Measurements from ENCODE around the gene SH3BP4. TPM values are rescaled to one million over a fixed set of nuclear protein-coding genes. Genes with fewer than 3 reads are reported as not detected.

The SH3BP4 gene
- total and polyA plus RNA-seq, 4 donors = 4.1 to 18.4 (median 12.2) TPM

DNA sequence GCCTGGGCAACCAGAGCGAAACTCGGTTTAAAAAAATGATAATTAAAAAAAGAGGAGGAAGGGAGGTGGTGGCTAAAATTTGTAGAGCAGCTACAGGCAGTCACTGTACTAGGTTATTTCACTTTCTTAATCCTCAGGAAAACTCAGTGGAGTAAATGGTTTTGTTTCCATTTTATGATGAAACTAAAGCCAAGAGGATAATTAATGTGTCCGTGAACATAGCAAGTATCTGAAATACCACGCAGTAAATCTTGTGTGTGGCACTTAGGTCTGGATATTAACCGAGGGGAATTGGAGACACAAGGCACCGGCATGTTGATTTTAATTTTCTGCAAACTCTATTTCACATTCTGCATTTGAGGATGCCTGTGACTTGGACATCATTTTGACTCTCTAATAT lies 14.5 kb downstream of the SH3BP4 start:
- Histone ChIP-seq H3K36me3 (ENCODE audit: control insufficient read depth in 4 of 4, insufficient read depth in 3 of 4, low read depth in 1 of 4, low read length in 3 of 4) (no peaks in the 10 kb centered on the region), H3K27ac (ENCODE audit: low read depth in 1 of 2, low read length in 2 of 2) (no peak overlapping the region), H3K27me3 (ENCODE audit: control insufficient read depth in 4 of 4, insufficient read depth in 4 of 4, low read length in 3 of 4) (no peaks in the 10 kb centered on the region), H3K4me1 (ENCODE audit: control insufficient read depth in 4 of 4, insufficient read depth in 4 of 4, low read length in 3 of 4) (peaks cover 0 to 6% (median 4%) of the 10 kb centered on the region in 4 donors), H3K9ac (ENCODE audit: low read depth in 1 of 2, low read length in 2 of 2) (no peak overlapping the region), H3K9me3 (ENCODE audit: control insufficient read depth in 4 of 4, low read length in 3 of 4) (no peaks in the 10 kb centered on the region), H3K4me3 (ENCODE audit: low read depth in 1 of 3, low read length in 3 of 3) (no peak overlapping the region)
- WGBS = 91% methylated on average over 6 of the region's 6 CpGs
- TF ChIP-seq SP1 (IDR thresholded peaks at IDR 0.05) = no peak
- no peak for TF ChIP-seq EGR1 (IDR thresholded peaks at IDR 0.05; ENCODE audit: low read depth in 2 of 2)
- TF ChIP-seq, protein P1, sequence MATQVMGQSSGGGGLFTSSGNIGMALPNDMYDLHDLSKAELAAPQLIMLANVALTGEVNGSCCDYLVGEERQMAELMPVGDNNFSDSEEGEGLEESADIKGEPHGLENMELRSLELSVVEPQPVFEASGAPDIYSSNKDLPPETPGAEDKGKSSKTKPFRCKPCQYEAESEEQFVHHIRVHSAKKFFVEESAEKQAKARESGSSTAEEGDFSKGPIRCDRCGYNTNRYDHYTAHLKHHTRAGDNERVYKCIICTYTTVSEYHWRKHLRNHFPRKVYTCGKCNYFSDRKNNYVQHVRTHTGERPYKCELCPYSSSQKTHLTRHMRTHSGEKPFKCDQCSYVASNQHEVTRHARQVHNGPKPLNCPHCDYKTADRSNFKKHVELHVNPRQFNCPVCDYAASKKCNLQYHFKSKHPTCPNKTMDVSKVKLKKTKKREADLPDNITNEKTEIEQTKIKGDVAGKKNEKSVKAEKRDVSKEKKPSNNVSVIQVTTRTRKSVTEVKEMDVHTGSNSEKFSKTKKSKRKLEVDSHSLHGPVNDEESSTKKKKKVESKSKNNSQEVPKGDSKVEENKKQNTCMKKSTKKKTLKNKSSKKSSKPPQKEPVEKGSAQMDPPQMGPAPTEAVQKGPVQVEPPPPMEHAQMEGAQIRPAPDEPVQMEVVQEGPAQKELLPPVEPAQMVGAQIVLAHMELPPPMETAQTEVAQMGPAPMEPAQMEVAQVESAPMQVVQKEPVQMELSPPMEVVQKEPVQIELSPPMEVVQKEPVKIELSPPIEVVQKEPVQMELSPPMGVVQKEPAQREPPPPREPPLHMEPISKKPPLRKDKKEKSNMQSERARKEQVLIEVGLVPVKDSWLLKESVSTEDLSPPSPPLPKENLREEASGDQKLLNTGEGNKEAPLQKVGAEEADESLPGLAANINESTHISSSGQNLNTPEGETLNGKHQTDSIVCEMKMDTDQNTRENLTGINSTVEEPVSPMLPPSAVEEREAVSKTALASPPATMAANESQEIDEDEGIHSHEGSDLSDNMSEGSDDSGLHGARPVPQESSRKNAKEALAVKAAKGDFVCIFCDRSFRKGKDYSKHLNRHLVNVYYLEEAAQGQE (IDR thresholded peaks at IDR 0.05) = no peak
- TF ChIP-seq, protein P2, sequence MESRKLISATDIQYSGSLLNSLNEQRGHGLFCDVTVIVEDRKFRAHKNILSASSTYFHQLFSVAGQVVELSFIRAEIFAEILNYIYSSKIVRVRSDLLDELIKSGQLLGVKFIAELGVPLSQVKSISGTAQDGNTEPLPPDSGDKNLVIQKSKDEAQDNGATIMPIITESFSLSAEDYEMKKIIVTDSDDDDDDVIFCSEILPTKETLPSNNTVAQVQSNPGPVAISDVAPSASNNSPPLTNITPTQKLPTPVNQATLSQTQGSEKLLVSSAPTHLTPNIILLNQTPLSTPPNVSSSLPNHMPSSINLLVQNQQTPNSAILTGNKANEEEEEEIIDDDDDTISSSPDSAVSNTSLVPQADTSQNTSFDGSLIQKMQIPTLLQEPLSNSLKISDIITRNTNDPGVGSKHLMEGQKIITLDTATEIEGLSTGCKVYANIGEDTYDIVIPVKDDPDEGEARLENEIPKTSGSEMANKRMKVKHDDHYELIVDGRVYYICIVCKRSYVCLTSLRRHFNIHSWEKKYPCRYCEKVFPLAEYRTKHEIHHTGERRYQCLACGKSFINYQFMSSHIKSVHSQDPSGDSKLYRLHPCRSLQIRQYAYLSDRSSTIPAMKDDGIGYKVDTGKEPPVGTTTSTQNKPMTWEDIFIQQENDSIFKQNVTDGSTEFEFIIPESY (IDR thresholded peaks at IDR 0.05) = no peak
- TF ChIP-seq YY1 (IDR thresholded peaks at IDR 0.05) = no peak
- TF ChIP-seq, protein P3, sequence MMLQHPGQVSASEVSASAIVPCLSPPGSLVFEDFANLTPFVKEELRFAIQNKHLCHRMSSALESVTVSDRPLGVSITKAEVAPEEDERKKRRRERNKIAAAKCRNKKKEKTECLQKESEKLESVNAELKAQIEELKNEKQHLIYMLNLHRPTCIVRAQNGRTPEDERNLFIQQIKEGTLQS (IDR thresholded peaks at IDR 0.05) = no peak
- TF ChIP-seq, protein P4, sequence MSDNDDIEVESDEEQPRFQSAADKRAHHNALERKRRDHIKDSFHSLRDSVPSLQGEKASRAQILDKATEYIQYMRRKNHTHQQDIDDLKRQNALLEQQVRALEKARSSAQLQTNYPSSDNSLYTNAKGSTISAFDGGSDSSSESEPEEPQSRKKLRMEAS (IDR thresholded peaks at IDR 0.05) = no peak
- no peak for TF ChIP-seq NR2F2 (IDR thresholded peaks at IDR 0.05)
- TF ChIP-seq HNF4A (conservative IDR thresholded peaks at IDR 0.05) = no peak
- TF ChIP-seq TAF1 (conservative IDR thresholded peaks at IDR 0.05) = no peak
- no peak for TF ChIP-seq FOXA1 (IDR thresholded peaks at IDR 0.05)
- no peak for TF ChIP-seq RAD21 (IDR thresholded peaks at IDR 0.05)
- no peak for DNase-seq (ENCODE audit: low spot score)

DNA sequence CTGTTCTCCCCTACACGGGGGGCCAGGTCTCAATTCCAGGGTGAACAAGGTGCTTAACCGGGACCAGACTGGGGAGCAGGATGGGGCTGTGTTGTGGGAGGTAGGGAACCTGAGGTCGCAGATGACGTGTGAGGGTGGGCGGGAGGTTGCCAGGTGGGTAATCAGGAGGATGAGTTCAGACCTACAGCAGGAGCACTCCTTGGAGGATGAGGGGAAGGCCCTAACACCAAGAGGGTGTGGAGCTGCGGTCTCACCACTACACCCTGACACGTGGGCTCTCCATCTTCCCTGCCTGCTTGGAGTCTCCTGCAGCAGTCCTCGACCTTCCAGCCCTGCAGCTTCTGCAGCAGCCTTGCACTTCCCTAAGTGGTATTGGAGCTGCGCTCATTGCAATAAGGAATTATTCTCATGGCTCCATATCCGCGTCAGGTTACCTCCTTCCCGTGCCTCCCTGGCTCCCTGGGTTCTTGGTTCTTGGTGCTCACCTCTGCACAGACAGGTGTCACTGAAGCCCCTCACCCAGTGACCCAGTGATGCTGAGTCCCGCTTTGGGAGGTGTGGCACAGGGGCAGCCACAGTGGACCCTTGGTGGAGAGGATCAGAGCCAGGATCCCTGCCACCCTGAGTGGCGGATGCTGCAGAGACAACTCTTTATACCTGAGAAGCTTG lies 15.5 kb downstream of the SH3BP4 start:
- no peak for TF ChIP-seq NR2F2 (IDR thresholded peaks at IDR 0.05)
- TF ChIP-seq, protein P3 (IDR thresholded peaks at IDR 0.05) = no peak
- Histone ChIP-seq H3K9me3 (ENCODE audit: control insufficient read depth in 4 of 4, low read length in 3 of 4) (no peaks in the 10 kb centered on the region), H3K4me3 (ENCODE audit: low read depth in 1 of 3, low read length in 3 of 3) (no peak overlapping the region), H3K27me3 (ENCODE audit: control insufficient read depth in 4 of 4, insufficient read depth in 4 of 4, low read length in 3 of 4) (no peaks in the 10 kb centered on the region), H3K9ac (ENCODE audit: low read depth in 1 of 2, low read length in 2 of 2) (no peak overlapping the region), H3K4me1 (ENCODE audit: control insufficient read depth in 4 of 4, insufficient read depth in 4 of 4, low read length in 3 of 4) (peaks cover 0 to 6% (median 4%) of the 10 kb centered on the region in 4 donors), H3K36me3 (ENCODE audit: control insufficient read depth in 4 of 4, insufficient read depth in 3 of 4, low read depth in 1 of 4, low read length in 3 of 4) (no peaks in the 10 kb centered on the region), H3K27ac (ENCODE audit: low read depth in 1 of 2, low read length in 2 of 2) (no peak overlapping the region)
- WGBS = 95% methylated on average over 14 of the region's 14 CpGs
- DNase-seq (ENCODE audit: low spot score) = no peak
